GM12891 (cell line): ENCODE results near the gene TNFRSF12A.

Source experiments
- POLR2A ChIP-seq: IDR thresholded peaks from 2 replicates; pipeline ENCODE4 v1.6.1; 2011; ENCODE audit warnings: low read depth, low read length, control low read depth
- TAF1 ChIP-seq: IDR thresholded peaks from 2 replicates; pipeline ENCODE4 v1.6.1; 2011; ENCODE audit warnings: low read depth, low read length, control low read depth

GRCh38 chr16:3015865-3016521 lies 4.2 kb upstream of the TNFRSF12A start:
- no peak for TF ChIP-seq POLR2A
- TF ChIP-seq TAF1 = no peak
